Measurements from ENCODE around the gene USP8.

Gene USP8

GRCh38 chr15:50546566-50546965, 122.4 kb downstream of the USP8 start, which contains the start of gene USP50:
Gene USP50, minus strand, starts transcription at chr15:50546666. Its CDS starts 141 bp downstream, at chr15:50546525.
- no peak for DNase-seq

- DNase-seq: no peak
These were observed 125.1 kb downstream of the USP8 start for GRCh38 chr15:50549326-50549725.

GRCh38 chr15:50552238-50552637, 128.0 kb downstream of the USP8 start:
- no peak for DNase-seq

GRCh38 chr15:50556642-50557371, 132.6 kb downstream of the USP8 start:
- no peak for DNase-seq

GRCh38 chr15:50558012-50558411, 133.8 kb downstream of the USP8 start:
- DNase-seq: no peak

- no peak for DNase-seq
These were observed 138.8 kb downstream of the USP8 start for GRCh38 chr15:50562735-50563640.

- DNase-seq: no peak
These were observed 139.6 kb downstream of the USP8 start for GRCh38 chr15:50563756-50564155.

Data from islet precursor cell (in vitro differentiated cells).